ENCODE measurements around the gene LDAF1.
"Not testable (repeated sequence)": the region's sequence is repeated elsewhere in the genome, so short reads cannot be mapped to it uniquely, and the experiment has no call there.

LDAF1 gene

GRCh38 chr16:21158208-21159110, at the start of gene LDAF1:
Gene LDAF1, plus strand, starts transcription at chr16:21158674. Its CDS starts 2,509 bp downstream, at chr16:21161183.
- FAIRE-seq, result no peak

- FAIRE-seq, result not testable (repeated sequence)
Observed at GRCh38 chr16:21115551-21115950, 42.9 kb upstream of the LDAF1 start.

GRCh38 chr16:21116148-21116693, 42.3 kb upstream of the LDAF1 start:
- no peak for FAIRE-seq

GRCh38 chr16:21117567-21117966, 40.9 kb upstream of the LDAF1 start:
- no peak for FAIRE-seq

GRCh38 chr16:21120976-21121520, 37.4 kb upstream of the LDAF1 start:
- no peak for FAIRE-seq

- FAIRE-seq, result no peak
Observed at GRCh38 chr16:21125191-21125590, 33.3 kb upstream of the LDAF1 start.

- no peak for FAIRE-seq
Observed at GRCh38 chr16:21126518-21126917, 32.0 kb upstream of the LDAF1 start.

- FAIRE-seq, result no peak
Observed at GRCh38 chr16:21128991-21129390, 29.5 kb upstream of the LDAF1 start.

GRCh38 chr16:21130811-21131210, 27.7 kb upstream of the LDAF1 start:
- no peak for FAIRE-seq

GRCh38 chr16:21134053-21134452, 24.4 kb upstream of the LDAF1 start:
- no peak for FAIRE-seq

- no peak for FAIRE-seq
Observed at GRCh38 chr16:21145738-21146137, 12.7 kb upstream of the LDAF1 start.

GRCh38 chr16:21150375-21151001, 8.0 kb upstream of the LDAF1 start, which contains the start of gene DNAH3:
Gene DNAH3, minus strand, starts transcription at chr16:21150846. Its CDS starts 527 bp downstream, at chr16:21150319.
- FAIRE-seq, result no peak

- FAIRE-seq, result not testable (repeated sequence)
Observed at GRCh38 chr16:21152160-21153030, 6.1 kb upstream of the LDAF1 start.

GRCh38 chr16:21153124-21153729, 5.2 kb upstream of the LDAF1 start:
- not testable (repeated sequence) for FAIRE-seq

- not testable (repeated sequence) for FAIRE-seq
Observed at GRCh38 chr16:21156011-21156410, 2.5 kb upstream of the LDAF1 start.

GRCh38 chr16:21156767-21157467, 1.6 kb upstream of the LDAF1 start:
- FAIRE-seq, result peak; percentile 79

- no peak for FAIRE-seq
Observed at GRCh38 chr16:21157632-21158031, 842 bp upstream of the LDAF1 start.

GRCh38 chr16:21159281-21159951, 942 bp downstream of the LDAF1 start:
- FAIRE-seq, result no peak

GRCh38 chr16:21160276-21160675, 1.8 kb downstream of the LDAF1 start:
- no peak for FAIRE-seq

GRCh38 chr16:21161211-21161610, 2.7 kb downstream of the LDAF1 start:
- no peak for FAIRE-seq

Data from G401.6 (cell line).